Transverse colon (tissue), 4 donors: ENCODE measurements around the gene USP34. TPM values are rescaled to one million over a fixed set of nuclear protein-coding genes. Genes with fewer than 3 reads are reported as not detected.

ENCODE experiments used
- DNase-seq: peaks from one replicate; pipeline ENCODE4 v3.0.0-alpha.2; 2019
- H3K27ac ChIP-seq, 4 donors: fragments of 200-600 bp; sonication (generic); 2 replicates each; pipeline ENCODE4 v1.5.1; 2016 to 2018; ENCODE audit warnings: inconsistent platforms in 4 of 4
- H3K27me3 ChIP-seq: fragments of 200-600 bp; sonication (generic); 2 replicates; pipeline ENCODE4 v1.5.1; 2017; ENCODE audit warnings: inconsistent platforms
- H3K36me3 ChIP-seq, 4 donors: fragments of 200-600 bp; sonication (generic); 2 replicates each; pipeline ENCODE4 v1.5.1; 2017 to 2019; ENCODE audit warnings: inconsistent platforms in 4 of 4
- H3K4me1 ChIP-seq, 4 donors: fragments of 200-600 bp; sonication (generic); 2 replicates each; pipeline ENCODE4 v1.5.1; 2017 to 2020; ENCODE audit warnings: inconsistent platforms in 4 of 4
- H3K4me3 ChIP-seq, 4 donors: fragments of 200-600 bp; sonication (generic); 1 replicate in 1 of 4; 2 replicates in 3 of 4; pipeline versions ENCODE4 v1.5.1 to v1.6.1; 2017 to 2019; ENCODE audit warnings: inconsistent platforms in 4 of 4
- H3K9me3 ChIP-seq, 2 donors: fragments of 200-600 bp; sonication (generic); 2 replicates each; pipeline ENCODE4 v1.5.1; 2017 to 2019; ENCODE audit warnings: inconsistent platforms in 2 of 2
- EP300 ChIP-seq: sonication (generic); formaldehyde crosslinking; IDR thresholded peaks from one replicate; pipeline ENCODE4 v1.6.1; 2017; ENCODE audit warnings: antibody characterized with exemption, low read depth
- POLR2A ChIP-seq: fragments of 450-650 bp; IDR thresholded peaks from one replicate; pipeline ENCODE4 v1.6.1; 2016; ENCODE audit warnings: antibody characterized with exemption, mild to moderate bottlenecking, moderate library complexity
- POLR2AphosphoS5 ChIP-seq, 3 donors: sonication (generic); formaldehyde crosslinking; IDR thresholded peaks; one replicate each; pipeline ENCODE4 v1.6.1; 2016; ENCODE audit warnings: antibody characterized with exemption in 3 of 3
- WGBS, 2 donors: methylation state at CpG; one replicate each; pipeline ENCODE4 v1.1.5; 2018; ENCODE audit warnings: low coverage in 1 of 2; 5-methylcytosine and 5-hydroxymethylcytosine counted together
- in situ Hi-C, 4 donors: fragments of 200-750 bp; cut with MboI; loops; one replicate each; pipeline versions ENCODE4 v1.15.0 to v1.15.1; 2017; ENCODE audit warnings: low sequenced_read_pairs in 3 of 4, low pct_ligation_motif_present in 1 of 4, low pct_unique_long_range_greater_than_20kb in 1 of 4
- intact Hi-C: fragments of 100-400 bp; cut with DNase I; formaldehyde crosslinking; loops from one replicate; pipeline ENCODE4 v1.15.1; 2023; ENCODE audit warnings: low total_unique reads
- total RNA-seq, 4 donors: library from RNA; depleted of rRNA; stranded (reverse); fragments of >200 nt; gene quantifications; one replicate each; pipeline ENCODE4 v1.1.0, GENCODE V29; 2016
- TF ChIP-seq, protein P1 (sequence below), 5 experiments: fragments of 200-600 bp in 3 of 5; fragments of 450-650 bp in 2 of 5; sonication (generic) in 3 of 5; IDR thresholded peaks; 1 replicate in 2 of 5; 2 replicates in 3 of 5; pipeline ENCODE4 v1.5.1; 2016 to 2017; ENCODE audit warnings: antibody characterized with exemption in 5 of 5, inconsistent platforms in 3 of 5, mild to moderate bottlenecking in 2 of 5, moderate library complexity in 1 of 5

USP34 gene
- total RNA-seq, 4 donors from 2014 or later, result 103 to 181 (median 115) TPM

DNA sequence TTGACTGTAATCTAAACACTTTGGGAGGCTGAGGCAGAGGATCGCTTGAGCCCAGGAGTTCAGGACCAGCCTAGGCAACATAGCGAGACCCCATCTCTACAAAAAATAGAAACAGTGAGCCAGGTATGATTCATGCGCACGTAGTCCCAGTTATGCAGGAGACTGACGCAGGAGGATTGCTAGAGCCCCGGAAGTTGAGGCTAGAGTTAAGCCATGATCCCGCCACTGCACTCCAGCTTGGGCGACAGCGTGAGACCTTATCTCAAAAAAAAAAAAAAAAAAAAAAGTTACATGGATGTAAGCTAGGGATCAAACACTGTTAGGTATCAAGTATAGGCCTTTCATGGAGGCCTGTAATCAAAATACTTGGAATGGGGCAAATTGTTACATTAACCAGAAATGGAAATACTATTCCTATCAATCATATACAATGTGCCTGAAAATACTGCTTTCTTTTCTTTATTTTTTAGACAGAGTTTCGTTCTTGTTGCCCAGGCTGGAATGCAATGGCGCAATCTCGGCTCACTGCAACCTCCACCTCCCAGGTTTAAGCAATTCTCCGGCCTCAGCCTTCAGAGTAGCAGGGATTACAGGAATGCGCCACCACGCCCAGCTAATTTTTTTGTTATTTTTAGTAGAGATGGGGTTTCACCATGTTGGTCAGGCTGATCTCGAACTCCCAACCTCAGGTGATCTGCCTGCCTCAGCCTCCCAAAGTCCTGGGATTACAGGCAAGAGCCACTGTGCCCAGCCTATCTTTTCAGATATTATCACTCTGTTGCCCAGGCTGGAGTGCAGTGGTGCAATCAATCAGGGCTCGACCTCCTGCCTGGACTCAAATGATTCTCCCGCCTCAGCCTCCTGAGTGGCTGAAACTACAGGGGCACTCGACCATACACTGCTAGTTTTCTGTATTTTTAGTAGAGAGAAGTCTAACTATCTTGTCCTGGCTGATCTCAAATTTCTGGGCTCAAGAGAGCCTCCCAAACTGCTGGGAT is 40.1 kb upstream of the USP34 start:
- peaks cover 0 to 5% (median 0%) of the 10 kb centered on the region in 4 donors for H3K4me1 ChIP-seq
- no peak overlapping the region for H3K27ac ChIP-seq
- no peaks in the 10 kb centered on the region for H3K9me3 ChIP-seq
- no peaks in the 10 kb centered on the region for H3K27me3 ChIP-seq
- intact Hi-C loops, result no loop called here
- H3K4me3 ChIP-seq, result no peak overlapping the region
- TF ChIP-seq, protein P1, sequence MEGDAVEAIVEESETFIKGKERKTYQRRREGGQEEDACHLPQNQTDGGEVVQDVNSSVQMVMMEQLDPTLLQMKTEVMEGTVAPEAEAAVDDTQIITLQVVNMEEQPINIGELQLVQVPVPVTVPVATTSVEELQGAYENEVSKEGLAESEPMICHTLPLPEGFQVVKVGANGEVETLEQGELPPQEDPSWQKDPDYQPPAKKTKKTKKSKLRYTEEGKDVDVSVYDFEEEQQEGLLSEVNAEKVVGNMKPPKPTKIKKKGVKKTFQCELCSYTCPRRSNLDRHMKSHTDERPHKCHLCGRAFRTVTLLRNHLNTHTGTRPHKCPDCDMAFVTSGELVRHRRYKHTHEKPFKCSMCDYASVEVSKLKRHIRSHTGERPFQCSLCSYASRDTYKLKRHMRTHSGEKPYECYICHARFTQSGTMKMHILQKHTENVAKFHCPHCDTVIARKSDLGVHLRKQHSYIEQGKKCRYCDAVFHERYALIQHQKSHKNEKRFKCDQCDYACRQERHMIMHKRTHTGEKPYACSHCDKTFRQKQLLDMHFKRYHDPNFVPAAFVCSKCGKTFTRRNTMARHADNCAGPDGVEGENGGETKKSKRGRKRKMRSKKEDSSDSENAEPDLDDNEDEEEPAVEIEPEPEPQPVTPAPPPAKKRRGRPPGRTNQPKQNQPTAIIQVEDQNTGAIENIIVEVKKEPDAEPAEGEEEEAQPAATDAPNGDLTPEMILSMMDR (IDR thresholded peaks at IDR 0.05), result no peak
- TF ChIP-seq POLR2AphosphoS5 (IDR thresholded peaks at IDR 0.05) (no peak), EP300 (no peak)
- H3K36me3 ChIP-seq, result peaks cover 0 to 16% (median 5%) of the 10 kb centered on the region in 4 donors
- in situ Hi-C loops, result no loop called here
- 89 to 93% methylated on average over 4 to 19 of the region's 19 CpGs for WGBS, 2 donors
- DNase-seq, result no peak

- in situ Hi-C loops (no loop called here), intact Hi-C loops (no loop called here)
- 93% methylated on average over 2 of the region's 2 CpGs; no CpG with 5 or more reads in 1 of the 2 donors for WGBS, 2 donors
- DNase-seq, result no peak
- no peak for TF ChIP-seq POLR2A
- TF ChIP-seq EP300, result no peak
- no peak for TF ChIP-seq POLR2AphosphoS5 (IDR thresholded peaks at IDR 0.05)
- TF ChIP-seq, protein P1 (IDR thresholded peaks at IDR 0.05), result no peak
- no peak overlapping the region for H3K27ac ChIP-seq
- no peaks in the 10 kb centered on the region for H3K4me1 ChIP-seq
- H3K27me3 ChIP-seq, result no peaks in the 10 kb centered on the region
- peaks cover 0 to 27% (median 2%) of the 10 kb centered on the region in 4 donors for H3K36me3 ChIP-seq
- H3K4me3 ChIP-seq, result no peak overlapping the region
- H3K9me3 ChIP-seq, result no peaks in the 10 kb centered on the region
Observed at GRCh38 chr2:61504949-61505348, 34.1 kb upstream of the USP34 start.

DNA sequence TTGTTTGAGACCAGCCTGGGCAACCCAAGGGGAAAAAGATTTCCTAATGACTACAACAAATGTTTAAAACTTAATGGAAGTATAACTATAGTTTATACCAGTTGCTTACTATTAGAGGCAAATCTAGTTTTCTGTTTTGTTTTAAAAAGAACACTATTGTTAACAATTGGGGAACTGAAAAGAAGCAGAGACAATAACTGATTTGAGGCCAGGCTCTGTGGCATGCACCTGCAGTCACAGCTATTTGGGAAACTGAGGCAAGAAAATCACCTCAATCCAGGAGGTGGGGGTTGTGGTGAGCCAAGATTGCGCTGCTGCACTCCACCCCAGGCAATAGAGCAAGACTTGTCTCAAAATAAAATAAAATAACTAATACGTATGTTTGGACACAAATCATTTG is 28.2 kb upstream of the USP34 start:
- Histone ChIP-seq H3K27me3 (no peaks in the 10 kb centered on the region), H3K4me3 (no peak overlapping the region), H3K27ac (no peak overlapping the region), H3K36me3 (peaks cover 0 to 76% (median 26%) of the 10 kb centered on the region in 4 donors), H3K9me3 (no peaks in the 10 kb centered on the region), H3K4me1 (no peaks in the 10 kb centered on the region)
- WGBS, 2 donors, result 85 to 97% methylated on average over 2 of the region's 2 CpGs
- in situ Hi-C loops (no loop called here), intact Hi-C loops (no loop called here)
- no peak for DNase-seq
- TF ChIP-seq POLR2A (no peak), EP300 (no peak), POLR2AphosphoS5 (IDR thresholded peaks at IDR 0.05) (no peak)
- TF ChIP-seq, protein P1 (IDR thresholded peaks at IDR 0.05), result no peak

GRCh38 chr2:61493523-61493942 is 22.6 kb upstream of the USP34 start:
- WGBS, 2 donors, result 31 to 52% methylated on average over 2 of the region's 2 CpGs
- DNase-seq, result no peak
- Histone ChIP-seq H3K27ac (no peak overlapping the region), H3K4me3 (no peak overlapping the region), H3K9me3 (no peaks in the 10 kb centered on the region), H3K36me3 (peaks cover 0 to 82% (median 42%) of the 10 kb centered on the region in 4 donors), H3K4me1 (no peaks in the 10 kb centered on the region), H3K27me3 (no peaks in the 10 kb centered on the region)
- TF ChIP-seq EP300, result no peak
- no peak for TF ChIP-seq POLR2A
- TF ChIP-seq, protein P1 (IDR thresholded peaks at IDR 0.05), result no peak
- TF ChIP-seq POLR2AphosphoS5 (IDR thresholded peaks at IDR 0.05), result no peak
- in situ Hi-C loops (no loop called here), intact Hi-C loops (no loop called here)
